ENCODE measurements around the gene GXYLT1. TPM values are rescaled to one million over a fixed set of nuclear protein-coding genes. Genes with fewer than 3 reads are reported as not detected.
"Not testable (repeated sequence)": the region's sequence is repeated elsewhere in the genome, so short reads cannot be mapped to it uniquely, and the experiment has no call there.

The GXYLT1 gene
- total RNA-seq, 1 experiment from 2014 or later: 9.0 TPM

GRCh38 chr12:42190376-42190775 lies 45.7 kb upstream of the GXYLT1 start:
- intact Hi-C loops (cut with micrococcal nuclease): no loop called here
- no TSS peak for BruUV-seq (replicated peaks)

GRCh38 chr12:42188275-42188674 lies 43.6 kb upstream of the GXYLT1 start:
- H3K4me3 ChIP-seq (replicated peaks in 1 of 2; ENCODE audit: low read depth in 1 of 2, low read length in 2 of 2); H3K79me2 ChIP-seq (ENCODE audit: insufficient read depth, low read length); H4K20me1 ChIP-seq (ENCODE audit: insufficient read depth); H3K9me2 ChIP-seq (ENCODE audit: insufficient read depth); RAD21 ChIA-PET (ENCODE audit: low non-redundant PET in 1 of 2, low total read pairs in 2 of 2, uncharacterized antibody in 2 of 2, unreplicated experiment in 2 of 2); H3K27me3 ChIP-seq (ENCODE audit: insufficient read depth, low read length); POLR2A ChIA-PET; H3K4me1 ChIP-seq (ENCODE audit: control insufficient read depth in 1 of 2, insufficient read depth in 2 of 2, low read length in 2 of 2); H2AFZ ChIP-seq (ENCODE audit: low read depth, low read length, poor library complexity, severe bottlenecking); H3K27ac ChIP-seq (ENCODE audit: low read depth, low read length); DNase-seq (ENCODE audit: low read depth, low spot score); H3K36me3 ChIP-seq (ENCODE audit: control insufficient read depth in 1 of 2, insufficient read depth in 2 of 2, low read length in 2 of 2); H3K4me2 ChIP-seq (ENCODE audit: low read length); H3K9ac ChIP-seq (ENCODE audit: low read length); BruUV-seq (replicated peaks); CTCF ChIA-PET; intact Hi-C loops (cut with micrococcal nuclease); ATAC-seq; H3K9me3 ChIP-seq (ENCODE audit: control insufficient read depth in 1 of 2, insufficient read depth in 1 of 2, low read depth in 1 of 2, low read length in 2 of 2): not testable (repeated sequence)

More at GRCh38 chr12:42190376-42190775, 45.7 kb upstream of the GXYLT1 start:
- no peaks in the 10 kb centered on the region for H3K27me3 ChIP-seq (ENCODE audit: insufficient read depth, low read length)
- H3K27ac ChIP-seq (ENCODE audit: low read depth, low read length): no peak overlapping the region
- no peaks in the 10 kb centered on the region for H3K79me2 ChIP-seq (ENCODE audit: insufficient read depth, low read length)
- ChIA-PET RAD21 (ENCODE audit: low non-redundant PET in 1 of 2, low total read pairs in 2 of 2, uncharacterized antibody in 2 of 2, unreplicated experiment in 2 of 2) (no interaction called here), CTCF (no interaction called here), POLR2A (no interaction called here)
- H3K9me2 ChIP-seq (ENCODE audit: insufficient read depth): no peaks in the 10 kb centered on the region
- no peaks in the 10 kb centered on the region for H4K20me1 ChIP-seq (ENCODE audit: insufficient read depth)
- H3K36me3 ChIP-seq (ENCODE audit: control insufficient read depth in 1 of 2, insufficient read depth in 2 of 2, low read length in 2 of 2): no peaks in the 10 kb centered on the region
- no peak overlapping the region for H2AFZ ChIP-seq (ENCODE audit: low read depth, low read length, poor library complexity, severe bottlenecking)
- H3K4me1 ChIP-seq (ENCODE audit: control insufficient read depth in 1 of 2, insufficient read depth in 2 of 2, low read length in 2 of 2): no peaks in the 10 kb centered on the region
- no peak overlapping the region for H3K4me3 ChIP-seq (replicated peaks in 1 of 2; ENCODE audit: low read depth in 1 of 2, low read length in 2 of 2)
- H3K9me3 ChIP-seq (ENCODE audit: control insufficient read depth in 1 of 2, insufficient read depth in 1 of 2, low read depth in 1 of 2, low read length in 2 of 2): no peaks in the 10 kb centered on the region
- H3K4me2 ChIP-seq (ENCODE audit: low read length): no peak overlapping the region
- DNase-seq (ENCODE audit: low read depth, low spot score) (no peak), ATAC-seq (no peak)
- TF ChIP-seq ATF3 (IDR thresholded peaks at IDR 0.05) (no peak), CTCF (IDR thresholded peaks at IDR 0.05 in 2 of 3, conservative IDR thresholded peaks at IDR 0.05 in 1 of 3; ENCODE audit: borderline replicate concordance in 1 of 3, insufficient read depth in 1 of 3, low read depth in 2 of 3, low read length in 2 of 3) (no peak), SIN3A (IDR thresholded peaks at IDR 0.05; ENCODE audit: low read depth) (no peak), ZNF274 (IDR thresholded peaks at IDR 0.05; ENCODE audit: low read depth, low read length) (no peak), CEBPB (IDR thresholded peaks at IDR 0.05; ENCODE audit: low read depth) (no peak), EZH2 (IDR thresholded peaks at IDR 0.05) (no peak), ZBTB33 (IDR thresholded peaks at IDR 0.05; ENCODE audit: extremely low read depth, insufficient replicate concordance, low read length) (no peak), RAD21 (IDR thresholded peaks at IDR 0.05; ENCODE audit: low read depth) (no peak), ELF1 (IDR thresholded peaks at IDR 0.05; ENCODE audit: borderline replicate concordance, low read depth) (no peak), ZFX (IDR thresholded peaks at IDR 0.05) (no peak), POLR2A (IDR thresholded peaks at IDR 0.05; ENCODE audit: borderline replicate concordance, extremely low read depth, insufficient read depth, insufficient read length) (no peak), FOSL1 (IDR thresholded peaks at IDR 0.05; ENCODE audit: low read depth) (no peak), EZH2phosphoT487 (IDR thresholded peaks at IDR 0.05; ENCODE audit: borderline replicate concordance) (no peak), JUND (IDR thresholded peaks at IDR 0.05) (no peak), TCF7L2 (IDR thresholded peaks at IDR 0.05; ENCODE audit: borderline replicate concordance, extremely low read depth, insufficient read depth, insufficient read length) (no peak)
- H3K9ac ChIP-seq (ENCODE audit: low read length): no peak overlapping the region

Measured in HCT116 (cell line).